Stomach (tissue), 9 donors: Measurements from ENCODE around the gene ABLIM3. TPM values are rescaled to one million over a fixed set of nuclear protein-coding genes. Genes with fewer than 3 reads are reported as not detected.

Experiments used
- DNase-seq, 2 donors: peaks; one replicate each; pipeline versions ENCODE4 v3.0.0 to v3.0.0-alpha.2; 2013 to 2019
- H3K27ac ChIP-seq, 5 donors: fragments of 200-600 bp in 4 of 5; sonication (generic) in 4 of 5; one replicate each; pipeline ENCODE4 v1.5.1; 2013 to 2019; ENCODE audit warnings: mild to moderate bottlenecking in 1 of 5, moderate library complexity in 1 of 5
- H3K27me3 ChIP-seq, 3 donors: fragments of 200-600 bp; sonication (generic); one replicate each; pipeline ENCODE4 v1.5.1; 2017 to 2019; ENCODE audit warnings: mixed run types in 1 of 3
- H3K36me3 ChIP-seq, 4 donors: fragments of 200-600 bp; sonication (generic); 1 replicate in 3 of 4; 2 replicates in 1 of 4; pipeline ENCODE4 v1.5.1; 2016 to 2019
- H3K4me1 ChIP-seq, 4 donors: fragments of 200-600 bp; sonication (generic); one replicate each; pipeline ENCODE4 v1.5.1; 2016 to 2019
- H3K4me3 ChIP-seq, 4 donors: fragments of 200-600 bp; sonication (generic) in 3 of 4; one replicate each; pipeline ENCODE4 v1.5.1; 2016 to 2019; ENCODE audit warnings: mild to moderate bottlenecking in 1 of 4
- H3K9me3 ChIP-seq, 4 donors: fragments of 200-600 bp; sonication (generic); one replicate each; pipeline ENCODE4 v1.5.1; 2016 to 2019
- CTCF ChIP-seq, 7 experiments: fragments of 450-650 bp in 4 of 7; fragments of 200-600 bp in 3 of 7; sonication (generic) in 3 of 7; IDR thresholded peaks; one replicate each; pipeline ENCODE4 v1.5.1; 2016 to 2019; ENCODE audit warnings: antibody characterized with exemption in 7 of 7, control low read depth in 2 of 7, mild to moderate bottlenecking in 1 of 7
- EP300 ChIP-seq: sonication (generic); formaldehyde crosslinking; IDR thresholded peaks from one replicate; pipeline ENCODE4 v1.6.1; 2017; ENCODE audit warnings: antibody characterized with exemption
- POLR2A ChIP-seq, 4 donors: fragments of 450-650 bp; IDR thresholded peaks; one replicate each; pipeline ENCODE4 v1.6.1; 2016; ENCODE audit warnings: antibody characterized with exemption in 4 of 4, control low read depth in 2 of 4, mild to moderate bottlenecking in 1 of 4, moderate library complexity in 1 of 4
- POLR2AphosphoS5 ChIP-seq, 3 donors: sonication (generic); formaldehyde crosslinking; IDR thresholded peaks; one replicate each; pipeline ENCODE4 v1.6.1; 2016; ENCODE audit warnings: antibody characterized with exemption in 3 of 3
- WGBS, 5 donors: extraction: QIAGEN DNeasy Blood & Tissue Kit in 3 of 5; methylation state at CpG; one replicate each; pipeline versions ENCODE4 v1.1.5 to v1.1.7; 2013 to 2018; 5-methylcytosine and 5-hydroxymethylcytosine counted together
- intact Hi-C: fragments of 100-400 bp; cut with DNase I; formaldehyde crosslinking; loops from one replicate; pipeline ENCODE4 v1.15.1; 2023; ENCODE audit warnings: low total_unique reads
- polyA plus RNA-seq, 3 donors: library from polyadenylated mRNA; stranded (reverse); fragments of 200-250 nt; gene quantifications; one replicate each; pipeline ENCODE4 v1.2.3, GENCODE V29; 2013
- total RNA-seq, 5 donors: library from RNA; depleted of rRNA; stranded (reverse); fragments of >200 nt; gene quantifications; one replicate each; pipeline versions ENCODE4 v1.1.0 to v1.2.3, GENCODE V29; 2014 to 2016
- donor health status: healthy with polysubstance abuse.
- donor health status: Bipolar disorder and iron deficiency.
- donor health status: healthy.

The ABLIM3 gene
- total and polyA plus RNA-seq, 8 donors, result 4.6 to 21.4 (median 10.3) TPM

- intact Hi-C loops, result no loop called here
- no peak for DNase-seq
- 67 to 75% (median 72%) methylated on average over 8 of the region's 8 CpGs for WGBS, 5 donors
- no peak overlapping the region for H3K4me3 ChIP-seq
- no peaks in the 10 kb centered on the region for H3K36me3 ChIP-seq
- TF ChIP-seq CTCF (IDR thresholded peaks at IDR 0.05), result no peak
- TF ChIP-seq EP300, result no peak
- no peak for TF ChIP-seq POLR2AphosphoS5 (IDR thresholded peaks at IDR 0.05)
- no peak for TF ChIP-seq POLR2A (IDR thresholded peaks at IDR 0.05)
- H3K4me1 ChIP-seq, result peaks cover 0 to 11% (median 4%) of the 10 kb centered on the region in 4 donors
- H3K27ac ChIP-seq, result no peak overlapping the region
- H3K9me3 ChIP-seq, result no peaks in the 10 kb centered on the region
- no peaks in the 10 kb centered on the region for H3K27me3 ChIP-seq
These were observed 36.7 kb downstream of the ABLIM3 start for GRCh38 chr5:149177911-149178565.

- intact Hi-C loops, result no loop called here
- no peak for DNase-seq
- Histone ChIP-seq H3K9me3 (no peaks in the 10 kb centered on the region), H3K27me3 (no peaks in the 10 kb centered on the region), H3K36me3 (no peaks in the 10 kb centered on the region), H3K4me1 (no peaks in the 10 kb centered on the region), H3K4me3 (no peak overlapping the region), H3K27ac (no peak overlapping the region)
- no peak for TF ChIP-seq POLR2AphosphoS5 (IDR thresholded peaks at IDR 0.05)
- no peak for TF ChIP-seq CTCF (IDR thresholded peaks at IDR 0.05)
- TF ChIP-seq POLR2A (IDR thresholded peaks at IDR 0.05), result no peak
- TF ChIP-seq EP300, result no peak
- 64 to 90% (median 87%) methylated on average over 2 of the region's 2 CpGs for WGBS, 5 donors
These were observed 40.4 kb downstream of the ABLIM3 start for GRCh38 chr5:149181732-149182131.

GRCh38 chr5:149182241-149182640 lies 40.9 kb downstream of the ABLIM3 start:
- no peak overlapping the region for H3K4me3 ChIP-seq
- no peaks in the 10 kb centered on the region for H3K36me3 ChIP-seq
- no peak for DNase-seq
- no peaks in the 10 kb centered on the region for H3K27me3 ChIP-seq
- no peak overlapping the region for H3K27ac ChIP-seq
- no peaks in the 10 kb centered on the region for H3K9me3 ChIP-seq
- TF ChIP-seq CTCF (IDR thresholded peaks at IDR 0.05), result no peak
- no peak for TF ChIP-seq POLR2AphosphoS5 (IDR thresholded peaks at IDR 0.05)
- TF ChIP-seq POLR2A (IDR thresholded peaks at IDR 0.05), result no peak
- TF ChIP-seq EP300, result no peak
- 58 to 70% (median 61%) methylated on average over 1 of the region's 1 CpG for WGBS, 5 donors
- no peaks in the 10 kb centered on the region for H3K4me1 ChIP-seq
- intact Hi-C loops, result no loop called here

GRCh38 chr5:149185067-149185466 lies 43.8 kb downstream of the ABLIM3 start:
- TF ChIP-seq POLR2AphosphoS5 (IDR thresholded peaks at IDR 0.05), result no peak
- no peak for TF ChIP-seq CTCF (IDR thresholded peaks at IDR 0.05)
- no peak for TF ChIP-seq POLR2A (IDR thresholded peaks at IDR 0.05)
- TF ChIP-seq EP300, result no peak
- no peak for DNase-seq

More at GRCh38 chr5:149185067-149185466, 43.8 kb downstream of the ABLIM3 start:
- WGBS, 5 donors, result 80 to 92% (median 82%) methylated on average over 3 of the region's 3 CpGs
- no peaks in the 10 kb centered on the region for H3K4me1 ChIP-seq
- intact Hi-C loops, result no loop called here
- H3K4me3 ChIP-seq, result no peak overlapping the region
- no peak overlapping the region for H3K27ac ChIP-seq
- H3K36me3 ChIP-seq, result no peaks in the 10 kb centered on the region
- no peaks in the 10 kb centered on the region for H3K9me3 ChIP-seq
- H3K27me3 ChIP-seq, result no peaks in the 10 kb centered on the region
